HG02678 (cell line): ENCODE measurements around the gene GTF2H2C.
"Not testable (repeated sequence)": the region's sequence is repeated elsewhere in the genome, so short reads cannot be mapped to it uniquely, and the experiment has no call there.

Experiments used
- ATAC-seq: cut with Tn5 transposase; IDR thresholded peaks from one replicate; pipeline ENCODE4 v1.9.1; 2021; ENCODE audit warnings: mild to moderate bottlenecking, moderate library complexity; ENCODE audit not compliant: unreplicated experiment

The GTF2H2C gene

DNA sequence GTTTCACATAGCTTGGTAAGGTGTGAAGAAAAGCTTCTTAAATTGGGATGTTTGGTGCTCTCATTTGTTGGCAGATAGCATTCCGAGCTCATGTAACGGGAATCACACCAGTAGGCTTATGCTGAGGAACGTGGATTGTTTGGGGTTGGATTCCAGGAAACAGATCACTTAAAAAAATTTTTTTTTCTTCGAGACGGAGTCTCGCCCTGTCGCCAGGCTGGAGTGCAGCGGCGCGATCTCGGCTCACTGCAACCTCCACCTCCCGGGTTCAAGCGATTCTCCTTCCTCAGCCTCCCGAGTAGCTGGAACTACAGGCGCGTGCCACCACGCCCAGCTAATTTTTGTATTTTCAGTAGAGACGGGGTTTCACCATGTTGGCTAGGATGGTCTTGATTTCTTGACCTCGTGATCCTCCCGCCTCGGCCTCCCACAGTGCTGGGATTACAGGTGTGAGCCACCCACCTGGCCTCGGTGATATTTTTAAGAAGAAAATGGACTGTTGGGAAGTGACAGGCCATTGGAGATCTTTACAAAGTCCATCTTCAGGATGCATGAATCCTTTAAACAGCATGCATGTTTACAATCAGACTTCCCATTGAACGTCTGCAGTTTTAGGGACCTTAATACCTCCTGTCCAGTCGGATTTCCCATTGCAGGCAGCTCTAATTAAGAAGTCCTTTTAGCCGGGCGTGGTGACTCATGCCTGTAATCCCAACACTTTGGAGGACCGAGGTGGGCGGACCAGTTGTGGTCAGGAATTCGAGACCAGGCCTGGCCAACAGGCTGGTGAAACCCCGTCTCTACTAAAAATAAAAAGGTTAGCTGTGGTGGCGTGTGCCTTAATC is 818 bp downstream of the GTF2H2C start:
- not testable (repeated sequence) for ATAC-seq

- not testable (repeated sequence) for ATAC-seq
Measured at GRCh38 chr5:69566172-69566571, 6.2 kb downstream of the GTF2H2C start.

- ATAC-seq = not testable (repeated sequence)
Measured at GRCh38 chr5:69568072-69568471, 8.1 kb downstream of the GTF2H2C start.

DNA sequence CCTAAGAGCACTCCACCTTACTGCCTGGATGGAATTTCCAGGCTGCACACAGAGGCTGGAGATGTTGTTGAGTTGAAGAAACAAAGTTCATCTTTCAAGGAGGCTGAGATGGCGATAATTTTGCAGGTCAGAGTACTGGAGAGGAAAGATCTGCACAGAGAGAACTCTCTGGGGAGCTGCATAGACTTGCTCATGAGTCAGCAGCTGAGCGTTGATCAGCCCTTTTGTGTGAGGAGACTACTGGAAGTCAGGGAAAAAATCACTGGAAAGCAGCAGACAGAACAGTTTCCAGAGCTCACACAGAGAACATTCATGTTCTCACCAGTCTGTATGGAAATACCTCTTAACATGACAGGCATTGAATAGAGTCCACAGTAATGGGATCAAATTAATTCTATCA is 23.4 kb downstream of the GTF2H2C start:
- ATAC-seq = not testable (repeated sequence)

DNA sequence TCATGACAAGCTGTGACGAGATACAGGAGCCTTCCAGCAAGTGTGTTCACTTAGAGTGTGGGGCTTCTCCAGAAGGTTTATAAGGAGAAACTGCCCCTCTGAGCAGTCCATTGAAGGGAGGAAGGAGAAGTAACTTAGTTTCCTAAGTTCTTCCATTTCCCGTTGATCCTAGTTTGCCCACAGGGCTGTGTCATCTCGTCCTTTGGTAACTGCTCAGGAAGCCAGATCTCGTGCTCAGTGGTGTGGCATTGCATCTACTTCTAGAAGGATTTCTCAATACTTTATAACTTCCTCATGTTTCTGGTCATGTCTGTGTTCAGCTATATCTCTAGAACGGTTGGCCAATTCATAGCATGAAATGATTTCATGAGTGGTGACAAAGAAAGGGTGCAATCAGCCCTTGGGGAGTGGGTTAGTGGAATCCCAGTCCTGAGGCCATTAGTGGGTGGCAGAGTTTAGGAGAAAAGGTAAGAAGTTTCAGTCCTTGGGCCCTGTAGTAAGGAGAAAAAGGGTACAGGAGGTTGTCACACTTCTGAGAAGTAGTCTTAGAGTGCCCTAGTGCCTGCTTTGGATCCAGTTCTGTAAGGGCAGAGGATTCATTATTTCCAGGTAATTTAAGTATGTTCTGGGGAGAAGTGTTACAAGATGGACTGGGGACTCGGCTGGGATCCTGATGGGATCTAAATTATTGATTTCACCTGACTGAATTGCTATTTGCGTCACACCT is 36.3 kb downstream of the GTF2H2C start:
- not testable (repeated sequence) for ATAC-seq

- peak; percentile 87 for ATAC-seq
Measured at GRCh38 chr5:69601947-69602346, 42.0 kb downstream of the GTF2H2C start.

- not testable (repeated sequence) for ATAC-seq
Measured at GRCh38 chr5:69606839-69607238, 46.8 kb downstream of the GTF2H2C start.

- not testable (repeated sequence) for ATAC-seq
Measured at GRCh38 chr5:69607750-69608149, 47.8 kb downstream of the GTF2H2C start.

DNA sequence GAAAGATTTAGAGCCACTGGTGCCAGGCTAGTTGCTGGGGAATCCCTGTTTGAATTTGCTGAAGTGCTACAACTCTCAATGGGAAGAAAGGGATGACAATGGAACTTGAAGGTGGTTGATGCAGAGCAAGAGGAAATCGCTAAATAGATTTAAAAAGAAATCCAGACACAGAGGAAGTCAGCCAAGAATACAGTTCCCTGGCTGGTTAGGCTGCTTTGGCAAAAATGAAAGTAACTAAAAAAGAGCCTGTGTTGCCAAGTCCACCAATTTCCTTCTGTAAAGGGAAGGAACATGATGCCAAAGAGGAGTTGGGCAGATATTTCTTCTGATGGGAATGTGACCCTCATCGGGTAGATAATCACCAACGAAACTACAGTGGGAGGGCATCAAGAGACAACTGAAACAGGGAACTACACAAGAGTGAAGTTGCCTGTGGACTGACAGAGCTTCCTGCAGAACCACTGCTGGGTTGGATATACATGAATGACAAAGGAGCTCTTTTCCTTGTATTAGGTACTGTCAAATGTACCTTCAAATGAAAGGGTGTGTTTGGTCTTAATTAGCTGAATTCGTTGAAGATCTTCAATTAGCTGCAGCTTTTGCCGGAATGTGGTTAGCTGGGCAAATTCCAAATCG is 49.0 kb downstream of the GTF2H2C start:
- ATAC-seq = not testable (repeated sequence)

GRCh38 chr5:69614843-69615242 is 54.9 kb downstream of the GTF2H2C start:
- ATAC-seq = not testable (repeated sequence)

DNA sequence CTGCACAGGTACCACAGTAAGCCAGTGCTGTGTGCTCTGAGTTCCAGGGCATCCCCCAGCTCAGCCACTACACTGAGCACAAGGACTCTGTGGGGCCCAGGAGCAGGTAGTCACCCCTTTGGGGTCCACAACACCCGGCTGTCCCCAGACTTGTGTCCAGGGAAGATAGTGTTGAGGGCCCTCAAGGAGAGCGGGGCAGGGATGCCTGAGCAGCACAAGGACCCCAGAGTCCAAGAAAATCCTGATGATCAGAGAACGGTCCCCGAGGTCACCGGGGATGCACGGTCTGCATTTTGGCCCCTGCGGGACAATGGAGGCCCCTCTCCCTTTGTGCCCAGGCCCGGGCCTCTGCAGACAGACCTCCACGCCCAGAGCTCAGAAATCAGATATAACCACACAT is 71.9 kb downstream of the GTF2H2C start:
- ATAC-seq = not testable (repeated sequence)
